GM21825 (cell line): Measurements from ENCODE around the gene FBXL13.
A peak's percentile ranks its signal among the peaks of the same experiment; 100 is the strongest.
"Not testable (repeated sequence)": the region's sequence is repeated elsewhere in the genome, so short reads cannot be mapped to it uniquely, and the experiment has no call there.

Experiments used
- ATAC-seq: cut with Tn5 transposase; IDR thresholded peaks from one replicate; pipeline ENCODE4 v1.9.1; 2021; ENCODE audit warnings: mild to moderate bottlenecking, moderate library complexity; ENCODE audit not compliant: unreplicated experiment

The FBXL13 gene

GRCh38 chr7:103080923-103081322, 6.3 kb upstream of the FBXL13 start:
- ATAC-seq: no peak

- no peak for ATAC-seq
Observed at GRCh38 chr7:103079836-103080235, 5.2 kb upstream of the FBXL13 start.

- ATAC-seq: not testable (repeated sequence)
Observed at GRCh38 chr7:103078226-103078625, 3.6 kb upstream of the FBXL13 start.

GRCh38 chr7:103077318-103077717, 2.7 kb upstream of the FBXL13 start:
- ATAC-seq: no peak

- no peak for ATAC-seq
Observed at GRCh38 chr7:103076764-103077163, 2.2 kb upstream of the FBXL13 start.

GRCh38 chr7:103075337-103075918, 832 bp upstream of the FBXL13 start:
- ATAC-seq: peak; percentile 43

GRCh38 chr7:103073989-103074518, 542 bp downstream of the FBXL13 start:
- no peak for ATAC-seq

- no peak for ATAC-seq
Observed at GRCh38 chr7:103071000-103071399, 3.6 kb downstream of the FBXL13 start.

- no peak for ATAC-seq
Observed at GRCh38 chr7:103068414-103069403, 5.9 kb downstream of the FBXL13 start.

GRCh38 chr7:103065667-103066066, 8.9 kb downstream of the FBXL13 start:
- no peak for ATAC-seq

GRCh38 chr7:103063895-103064294, 10.7 kb downstream of the FBXL13 start:
- ATAC-seq: no peak

- ATAC-seq: no peak
Observed at GRCh38 chr7:103059471-103059870, 15.1 kb downstream of the FBXL13 start.

- no peak for ATAC-seq
Observed at GRCh38 chr7:103058122-103058521, 16.5 kb downstream of the FBXL13 start.

GRCh38 chr7:103056006-103056405, 18.6 kb downstream of the FBXL13 start:
- ATAC-seq: not testable (repeated sequence)

GRCh38 chr7:103051519-103051918, 23.1 kb downstream of the FBXL13 start:
- no peak for ATAC-seq

GRCh38 chr7:103048833-103049232, 25.8 kb downstream of the FBXL13 start:
- no peak for ATAC-seq

- not testable (repeated sequence) for ATAC-seq
Observed at GRCh38 chr7:103041815-103042214, 32.8 kb downstream of the FBXL13 start.

GRCh38 chr7:103037823-103038739, 36.5 kb downstream of the FBXL13 start:
- not testable (repeated sequence) for ATAC-seq

GRCh38 chr7:103037476-103037822, 37.1 kb downstream of the FBXL13 start:
- no peak for ATAC-seq

GRCh38 chr7:103034318-103034717, 40.3 kb downstream of the FBXL13 start:
- not testable (repeated sequence) for ATAC-seq

- no peak for ATAC-seq
Observed at GRCh38 chr7:103031781-103032180, 42.8 kb downstream of the FBXL13 start.
